Naive thymus-derived CD4-positive, alpha-beta T cell (primary cell): ENCODE data around the gene KLF12. TPM values are rescaled to one million over a fixed set of nuclear protein-coding genes. Genes with fewer than 3 reads are reported as not detected.
A peak's percentile ranks its signal among the peaks of the same experiment; 100 is the strongest.

Experiments
- ATAC-seq: fragments of 150-1000 bp; cut with Tn5 transposase; 2 replicates; pipeline ENCODE4 v1.10.0; 2021; ENCODE audit warnings: mild to moderate bottlenecking, moderate library complexity
- CTCF ChIA-PET: fragments of 350-600 bp; sonication (Branson Sonifier 250); formaldehyde crosslinking; loops from one replicate; lab custom pipeline; 2021; ENCODE audit warnings: antibody characterized with exemption; lab: Charles Lee
- POLR2A ChIA-PET: fragments of 350-600 bp; sonication (Branson Sonifier 250); formaldehyde crosslinking; loops from one replicate; lab custom pipeline; 2021; ENCODE audit warnings: antibody characterized with exemption, inconsistent platforms; lab: Charles Lee
- DNase-seq, 9 donors: peaks; one replicate each; pipeline versions ENCODE4 v3.0.0 to v3.0.0-alpha.2; 2020 to 2022; ENCODE audit warnings: mixed read lengths in 1 of 9
- H3K27ac ChIP-seq: one replicate; pipeline ENCODE4 v1.7.0; 2013; ENCODE audit warnings: mild to moderate bottlenecking, low read depth, low read length, moderate library complexity
- H3K27me3 ChIP-seq, 2 donors: one replicate each; pipeline ENCODE4 v1.7.0; 2013; ENCODE audit warnings: low read length in 2 of 2, mild to moderate bottlenecking in 2 of 2, moderate library complexity in 2 of 2; ENCODE audit not compliant: control insufficient read depth in 2 of 2, insufficient read depth in 2 of 2
- H3K36me3 ChIP-seq, 3 experiments: 1 replicate in 2 of 3; 2 replicates in 1 of 3; pipeline ENCODE4 v1.7.0; 2013; ENCODE audit warnings: low read length in 3 of 3, mild to moderate bottlenecking in 3 of 3, moderate library complexity in 1 of 3; ENCODE audit not compliant: insufficient read depth in 3 of 3, control insufficient read depth in 2 of 3
- H3K4me1 ChIP-seq, 2 donors: one replicate each; pipeline ENCODE4 v1.7.0; 2013; ENCODE audit warnings: low read length in 2 of 2, mild to moderate bottlenecking in 2 of 2, moderate library complexity in 1 of 2; ENCODE audit not compliant: control insufficient read depth in 2 of 2, insufficient read depth in 2 of 2
- H3K4me3 ChIP-seq: 2 replicates; pipeline ENCODE4 v1.7.0; 2013; ENCODE audit warnings: mild to moderate bottlenecking, low read length
- H3K9me3 ChIP-seq, 3 experiments: 1 replicate in 2 of 3; 2 replicates in 1 of 3; pipeline ENCODE4 v1.7.0; 2013; ENCODE audit warnings: low read length in 3 of 3; ENCODE audit not compliant: control insufficient read depth in 2 of 3
- H3K27ac Mint-ChIP-seq, 9 donors: one replicate each; pipeline ENCODE4 v1.8.0; 2020 to 2022; ENCODE audit warnings: mixed read lengths in 9 of 9, mild to moderate bottlenecking in 8 of 9, moderate library complexity in 5 of 9, inconsistent platforms in 2 of 9
- H3K27me3 Mint-ChIP-seq, 5 donors: one replicate each; pipeline ENCODE4 v1.8.0; 2021 to 2022; ENCODE audit warnings: mixed read lengths in 5 of 5, mild to moderate bottlenecking in 1 of 5
- H3K36me3 Mint-ChIP-seq, 5 donors: one replicate each; pipeline ENCODE4 v1.8.0; 2020 to 2022; ENCODE audit warnings: mixed read lengths in 5 of 5, mild to moderate bottlenecking in 3 of 5, inconsistent platforms in 1 of 5
- H3K4me1 Mint-ChIP-seq, 7 donors: one replicate each; pipeline ENCODE4 v1.8.0; 2020 to 2022; ENCODE audit warnings: mixed read lengths in 7 of 7, mild to moderate bottlenecking in 3 of 7, inconsistent platforms in 1 of 7
- H3K4me3 Mint-ChIP-seq, 10 donors: one replicate each; pipeline ENCODE4 v1.8.0; 2020 to 2022; ENCODE audit warnings: mild to moderate bottlenecking in 10 of 10, mixed read lengths in 10 of 10, moderate library complexity in 6 of 10, inconsistent platforms in 2 of 10
- H3K9me3 Mint-ChIP-seq, 11 donors: one replicate each; pipeline ENCODE4 v1.8.0; 2020 to 2022; ENCODE audit warnings: mixed read lengths in 11 of 11, mild to moderate bottlenecking in 4 of 11, inconsistent platforms in 1 of 11, moderate library complexity in 1 of 11
- intact Hi-C, 2 donors: fragments of 100-400 bp; cut with micrococcal nuclease; formaldehyde crosslinking; loops; one replicate each; pipeline ENCODE4 v1.15.1; 2023
- polyA plus RNA-seq, 2 donors: library from polyadenylated mRNA; unstranded; fragments of 300-500 nt; fragmentation: Illumina TruSeq; gene quantifications; one replicate each; pipeline ENCODE4 v1.2.3, GENCODE V29; 2021
- total RNA-seq, 6 experiments: library from RNA in 5 of 6; stranded (reverse) in 5 of 6; gene quantifications; 1 replicate in 5 of 6; 2 replicates in 1 of 6; pipeline ENCODE4 v1.2.3 and lab custom pipeline; 2021 to 2026

Gene KLF12
- total and polyA plus RNA-seq, 7 experiments from 2014 or later: 19.9 to 86.9 (median 68.5) TPM

GRCh38 chr13:74133657-74134201 is 475 bp downstream of the KLF12 start:
- peaks cover 0 to 6% (median 0%) of the 10 kb centered on the region in 5 donors for H3K36me3 Mint-ChIP-seq
- Histone ChIP-seq H3K4me3 (peak overlapping the region; percentile 86), H3K4me1 (peaks cover 24 to 39% of the 10 kb centered on the region in 2 donors), H3K36me3 (peaks cover 0 to 6% (median 0%) of the 10 kb centered on the region in 3 experiments), H3K9me3 (no peaks in the 10 kb centered on the region), H3K27me3 (no peaks in the 10 kb centered on the region), H3K27ac (peak overlapping the region; percentile 98)
- peak; percentile 69 to 97 (median 93) for DNase-seq
- peaks cover 0 to 5% (median 0%) of the 10 kb centered on the region in 11 donors for H3K9me3 Mint-ChIP-seq
- POLR2A ChIA-PET: interaction anchor here (0.6 to 8.0 kb wide), 25 partner anchors 42 to 376 kb away, joined by 3 to 122 read pairs (median 6); no protein-coding TSS in a partner anchor
- H3K27me3 Mint-ChIP-seq: peaks cover 0 to 5% (median 0%) of the 10 kb centered on the region in 5 donors
- ATAC-seq: peak; percentile 72
- peak overlapping the region in 8 of 10 donors; percentile 92 to 100 (median 97) for H3K4me3 Mint-ChIP-seq
- CTCF ChIA-PET: interaction anchor here (0.6 to 5.9 kb wide), 4 partner anchors 149 to 322 kb away, joined by 3 to 73 read pairs (median 3); no protein-coding TSS in a partner anchor
- H3K27ac Mint-ChIP-seq: peak overlapping the region; percentile 97 to 100 (median 99)
- peaks cover 14 to 38% (median 37%) of the 10 kb centered on the region in 7 donors for H3K4me1 Mint-ChIP-seq
- intact Hi-C loops: loop anchor here (1.0 to 5.0 kb wide), 25 partner anchors 15 to 1416 kb away; partner anchors contain the start of genes PIBF1 (in 2 of the 2), BORA (in 1 of the 2), DIS3 (in 1 of the 2) and KLF5 (in 1 of the 2)

GRCh38 chr13:74132776-74133656 is 1.2 kb downstream of the KLF12 start:
- ATAC-seq: no peak
- H3K4me1 ChIP-seq: peaks cover 29 to 39% of the 10 kb centered on the region in 2 donors
- H3K36me3 Mint-ChIP-seq: peaks cover 0 to 6% (median 0%) of the 10 kb centered on the region in 5 donors
- no peaks in the 10 kb centered on the region for H3K27me3 ChIP-seq
- H3K27me3 Mint-ChIP-seq: peaks cover 0 to 2% (median 0%) of the 10 kb centered on the region in 5 donors
- H3K4me3 Mint-ChIP-seq: peak overlapping the region in 8 of 10 donors; percentile 92 to 100 (median 97)
- POLR2A ChIA-PET: interaction anchor here (0.6 to 8.0 kb wide), 34 partner anchors 12 to 622 kb away, joined by 3 to 122 read pairs (median 4); no protein-coding TSS in a partner anchor
- peak overlapping the region; percentile 98 for H3K27ac ChIP-seq
- H3K4me3 ChIP-seq: peak overlapping the region; percentile 86
- intact Hi-C loops: loop anchor here (1.0 to 5.0 kb wide), 22 partner anchors 10 to 1406 kb away; partner anchors contain the start of genes PIBF1 (in 2 of the 2), BORA (in 1 of the 2), DIS3 (in 1 of the 2) and KLF5 (in 1 of the 2)
- peaks cover 0 to 5% (median 0%) of the 10 kb centered on the region in 11 donors for H3K9me3 Mint-ChIP-seq
- H3K36me3 ChIP-seq: peaks cover 0 to 6% (median 0%) of the 10 kb centered on the region in 3 experiments
- DNase-seq: peak; percentile 19 to 68 (median 48)
- H3K9me3 ChIP-seq: no peaks in the 10 kb centered on the region
- peaks cover 19 to 45% (median 44%) of the 10 kb centered on the region in 7 donors for H3K4me1 Mint-ChIP-seq
- peak overlapping the region; percentile 97 to 100 (median 99) for H3K27ac Mint-ChIP-seq
- CTCF ChIA-PET: interaction anchor here (0.6 to 5.9 kb wide), 5 partner anchors 72 to 322 kb away, joined by 3 to 73 read pairs (median 3); no protein-coding TSS in a partner anchor

- no peaks in the 10 kb centered on the region for H3K27me3 ChIP-seq
- Mint-ChIP-seq H3K4me1 (peaks cover 22 to 51% (median 48%) of the 10 kb centered on the region in 7 donors), H3K4me3 (peak overlapping the region in 8 of 10 donors; percentile 92 to 100 (median 97)), H3K36me3 (peaks cover 0 to 6% (median 0%) of the 10 kb centered on the region in 5 donors), H3K9me3 (peaks cover 0 to 5% (median 0%) of the 10 kb centered on the region in 11 donors), H3K27ac (peak overlapping the region; percentile 97 to 100 (median 99)), H3K27me3 (peaks cover 0 to under 1% (median 0%) of the 10 kb centered on the region in 5 donors)
- ChIA-PET POLR2A (interaction anchor here (0.6 to 8.0 kb wide), 25 partner anchors 11 to 623 kb away, joined by 3 to 122 read pairs (median 4); no protein-coding TSS in a partner anchor), CTCF (interaction anchor here (0.8 to 5.9 kb wide), 3 partner anchors 71 to 154 kb away, joined by 3 to 73 read pairs (median 3); no protein-coding TSS in a partner anchor)
- H3K4me3 ChIP-seq: peak overlapping the region; percentile 86
- peak in 7 of 9 donors; percentile 38 to 79 (median 52) for DNase-seq
- H3K4me1 ChIP-seq: peaks cover 29 to 40% of the 10 kb centered on the region in 2 donors
- ATAC-seq: no peak
- intact Hi-C loops: loop anchor here (1.0 to 5.0 kb wide), 13 partner anchors 9 to 1350 kb away; partner anchors contain the start of genes DIS3 (in 1 of the 2), KLF5 (in 1 of the 2) and PIBF1 (in 1 of the 2)
- peak overlapping the region; percentile 98 for H3K27ac ChIP-seq
- H3K36me3 ChIP-seq: peaks cover 0 to 6% (median 0%) of the 10 kb centered on the region in 3 experiments
- no peaks in the 10 kb centered on the region for H3K9me3 ChIP-seq
Observed at GRCh38 chr13:74132152-74132775, 1.9 kb downstream of the KLF12 start.

GRCh38 chr13:74131227-74131626 is 3.0 kb downstream of the KLF12 start:
- no peak for DNase-seq
- Histone ChIP-seq H3K4me1 (peaks cover 29 to 41% of the 10 kb centered on the region in 2 donors), H3K36me3 (peaks cover 0 to 6% (median 0%) of the 10 kb centered on the region in 3 experiments), H3K27me3 (no peaks in the 10 kb centered on the region), H3K27ac (peak overlapping the region; percentile 98), H3K9me3 (no peaks in the 10 kb centered on the region), H3K4me3 (peak overlapping the region; percentile 14)
- H3K27me3 Mint-ChIP-seq: no peaks in the 10 kb centered on the region
- peak overlapping the region; percentile 49 to 100 (median 88) for H3K27ac Mint-ChIP-seq
- peaks cover 0 to 5% (median 0%) of the 10 kb centered on the region in 11 donors for H3K9me3 Mint-ChIP-seq
- POLR2A ChIA-PET: interaction anchor here (0.7 to 8.0 kb wide), 8 partner anchors 20 to 156 kb away, joined by 3 to 122 read pairs (median 16); no protein-coding TSS in a partner anchor
- peaks cover 24 to 62% (median 56%) of the 10 kb centered on the region in 7 donors for H3K4me1 Mint-ChIP-seq
- intact Hi-C loops: loop anchor here (2.0 to 5.0 kb wide), 4 partner anchors 60 to 1349 kb away; partner anchors contain the start of genes DIS3 (in 1 of the 2), KLF5 (in 1 of the 2) and PIBF1 (in 1 of the 2)
- peaks cover 0 to 6% (median 0%) of the 10 kb centered on the region in 5 donors for H3K36me3 Mint-ChIP-seq
- H3K4me3 Mint-ChIP-seq: peak overlapping the region in 8 of 10 donors; percentile 25 to 67 (median 46)
- CTCF ChIA-PET: interaction anchor here (1.2 to 5.9 kb wide), 2 partner anchors 104 to 155 kb away, joined by 3 to 73 read pairs; no protein-coding TSS in a partner anchor
- no peak for ATAC-seq

GRCh38 chr13:74129500-74130191 is 4.6 kb downstream of the KLF12 start:
- H3K27me3 ChIP-seq: no peaks in the 10 kb centered on the region
- Mint-ChIP-seq H3K4me1 (peaks cover 26 to 76% (median 67%) of the 10 kb centered on the region in 7 donors), H3K4me3 (peak overlapping the region in 8 of 10 donors; percentile 54 to 72 (median 62)), H3K27ac (peak overlapping the region; percentile 75 to 97 (median 85)), H3K27me3 (no peaks in the 10 kb centered on the region), H3K9me3 (peaks cover 0 to 5% (median 0%) of the 10 kb centered on the region in 11 donors), H3K36me3 (peaks cover 0 to 9% (median 4%) of the 10 kb centered on the region in 5 donors)
- peaks cover 33 to 42% of the 10 kb centered on the region in 2 donors for H3K4me1 ChIP-seq
- ChIA-PET POLR2A (interaction anchor here (0.6 to 8.0 kb wide), 4 partner anchors 70 to 412 kb away, joined by 3 to 122 read pairs (median 4); no protein-coding TSS in a partner anchor), CTCF (interaction anchor here (0.6 kb wide), 1 partner anchor 707 kb away, joined by 3 read pairs; no protein-coding TSS in a partner anchor)
- intact Hi-C loops: loop anchor here (2.0 to 5.0 kb wide), 5 partner anchors 19 to 1347 kb away; partner anchors contain the start of genes DIS3 (in 1 of the 2), KLF5 (in 1 of the 2) and PIBF1 (in 1 of the 2)
- H3K27ac ChIP-seq: peak overlapping the region; percentile 98
- DNase-seq (peak in 6 of 9 donors; percentile 10 to 31 (median 20)), ATAC-seq (no peak)
- peak overlapping the region; percentile 3 for H3K4me3 ChIP-seq
- peaks cover 0 to 6% (median 0%) of the 10 kb centered on the region in 3 experiments for H3K36me3 ChIP-seq
- no peaks in the 10 kb centered on the region for H3K9me3 ChIP-seq
